HepG2 (cell line): ENCODE results near the gene SCAF8. TPM values are rescaled to one million over a fixed set of nuclear protein-coding genes. Genes with fewer than 3 reads are reported as not detected.
A peak's percentile ranks its signal among the peaks of the same experiment; 100 is the strongest.

Source experiments
- ARID2 ChIP-seq: sonication (generic); formaldehyde crosslinking; IDR thresholded peaks from 2 replicates; pipeline ENCODE4 v1.8.1; 2022; ENCODE audit warnings: mild to moderate bottlenecking, missing genetic modification reagents, borderline replicate concordance
- CBFB ChIP-seq: sonication (generic); formaldehyde crosslinking; IDR thresholded peaks from 2 replicates; pipeline ENCODE4 v1.4.0; 2020; ENCODE audit warnings: missing genetic modification reagents
- CBX2 ChIP-seq, 2 experiments: fragments of 200-600 bp in 1 of 2; sonication (generic); formaldehyde crosslinking in 1 of 2; IDR thresholded peaks; 2 replicates each; pipeline versions ENCODE4 v1.7.0 to v1.8.1; 2018 to 2022; ENCODE audit warnings: low read depth in 2 of 2, low read length in 1 of 2, mild to moderate bottlenecking in 1 of 2, missing genetic modification reagents in 1 of 2
- CHCHD3 ChIP-seq: sonication (generic); formaldehyde crosslinking; IDR thresholded peaks from 2 replicates; pipeline ENCODE4 v1.8.0; 2022; ENCODE audit warnings: mild to moderate bottlenecking, missing genetic modification reagents, moderate library complexity
- DMAP1 ChIP-seq: IDR thresholded peaks from 2 replicates; pipeline ENCODE4 v1.6.1; 2016
- EEA1 ChIP-seq: sonication (generic); formaldehyde crosslinking; IDR thresholded peaks from 2 replicates; pipeline ENCODE4 v1.5.1; 2020; ENCODE audit warnings: mild to moderate bottlenecking, missing genetic modification reagents, borderline replicate concordance
- FOXC1 ChIP-seq: sonication (generic); formaldehyde crosslinking; IDR thresholded peaks from 2 replicates; pipeline ENCODE4 v1.8.0; 2022; ENCODE audit warnings: mild to moderate bottlenecking, missing genetic modification reagents, borderline replicate concordance
- NCOA2 ChIP-seq: sonication (generic); formaldehyde crosslinking; IDR thresholded peaks from 2 replicates; pipeline ENCODE4 v1.8.0; 2022; ENCODE audit warnings: inconsistent platforms
- NR2F1 ChIP-seq, 2 experiments: fragments of 450-650 bp in 1 of 2; formaldehyde crosslinking in 1 of 2; IDR thresholded peaks; 2 replicates each; pipeline versions ENCODE4 v1.5.0 to v1.6.1; 2016 to 2020; ENCODE audit warnings: mild to moderate bottlenecking in 1 of 2, missing compliant biosample characterization in 1 of 2, missing genetic modification reagents in 1 of 2, moderate library complexity in 1 of 2
- TCF7 ChIP-seq: sonication (generic); IDR thresholded peaks from 2 replicates; pipeline ENCODE4 v1.6.1; 2016; ENCODE audit warnings: antibody characterized with exemption, low read depth
- YY1 ChIP-seq: IDR thresholded peaks from 2 replicates; pipeline ENCODE4 v1.6.1; 2011; ENCODE audit warnings: low read length, low read depth, moderate library complexity, mild to moderate bottlenecking; ENCODE audit not compliant: insufficient read depth, insufficient replicate concordance
- ZNF350 ChIP-seq: sonication (generic); formaldehyde crosslinking; IDR thresholded peaks from 2 replicates; pipeline ENCODE4 v1.4.0; 2020; ENCODE audit warnings: mild to moderate bottlenecking, low read depth, missing genetic modification reagents, borderline replicate concordance
- ZNF724P ChIP-seq: sonication (generic); formaldehyde crosslinking; IDR thresholded peaks from 2 replicates; pipeline ENCODE4 v1.8.0; 2022; ENCODE audit warnings: missing genetic modification reagents, borderline replicate concordance
- ZNF780A ChIP-seq: sonication (generic); formaldehyde crosslinking; IDR thresholded peaks from 2 replicates; pipeline ENCODE4 v1.8.0; 2022; ENCODE audit warnings: mild to moderate bottlenecking, missing genetic modification reagents, moderate library complexity
- polyA plus RNA-seq, 8 experiments: library from polyadenylated mRNA; depleted of rRNA in 3 of 8; stranded (reverse) in 7 of 8; unstranded in 1 of 8; fragments of >200 nt; fragmentation: Illumina TruSeq in 4 of 8; extraction: Trizol in 4 of 8; gene quantifications; 2 replicates each; pipeline versions ENCODE4 v1.2.1 to v1.2.3, GENCODE V29; 2011 to 2016; ENCODE audit warnings: low read depth in 4 of 8, missing spikeins in 1 of 8, mixed read lengths in 1 of 8; ENCODE audit not compliant: insufficient read depth in 1 of 8
- total RNA-seq, 5 experiments: library from RNA; depleted of rRNA; stranded (reverse); fragments of >200 nt; fragmentation: Illumina TruSeq; extraction: Trizol; gene quantifications; 2 replicates each; pipeline ENCODE4 v1.2.3, GENCODE V29; 2016; ENCODE audit warnings: low read depth in 1 of 5
- TF ChIP-seq, protein P1 (sequence below): sonication (generic); formaldehyde crosslinking; IDR thresholded peaks from 2 replicates; pipeline ENCODE4 v1.5.0; 2020; ENCODE audit warnings: mild to moderate bottlenecking, missing genetic modification reagents
- TF ChIP-seq, protein P2 (sequence below): sonication (generic); formaldehyde crosslinking; IDR thresholded peaks from 2 replicates; pipeline ENCODE4 v1.8.1; 2023; ENCODE audit warnings: missing genetic modification reagents, inconsistent platforms, borderline replicate concordance
- TF ChIP-seq, protein P3 (sequence below): sonication (generic); formaldehyde crosslinking; conservative IDR thresholded peaks from 2 replicates; pipeline ENCODE4 v1.4.0; 2020; ENCODE audit warnings: missing genetic modification reagents
- TF ChIP-seq, protein P4 (sequence below): sonication (generic); formaldehyde crosslinking; IDR thresholded peaks from 2 replicates; pipeline ENCODE4 v1.4.0; 2020; ENCODE audit warnings: missing genetic modification reagents
- TF ChIP-seq, protein P5 (sequence below): sonication (generic); formaldehyde crosslinking; IDR thresholded peaks from 2 replicates; pipeline ENCODE4 v1.4.0; 2020; ENCODE audit warnings: mild to moderate bottlenecking, missing genetic modification reagents
- TF ChIP-seq, protein P6 (sequence below): IDR thresholded peaks from 2 replicates; pipeline ENCODE4 v1.6.1; 2016; ENCODE audit warnings: missing compliant biosample characterization, missing genetic modification reagents, borderline replicate concordance

SCAF8 gene
- total and polyA plus RNA-seq, 2 of the 13 experiments (the other 11 are each of a cell fraction or from before 2014, with no cell fraction given), result 15.3 to 40.8 TPM

DNA sequence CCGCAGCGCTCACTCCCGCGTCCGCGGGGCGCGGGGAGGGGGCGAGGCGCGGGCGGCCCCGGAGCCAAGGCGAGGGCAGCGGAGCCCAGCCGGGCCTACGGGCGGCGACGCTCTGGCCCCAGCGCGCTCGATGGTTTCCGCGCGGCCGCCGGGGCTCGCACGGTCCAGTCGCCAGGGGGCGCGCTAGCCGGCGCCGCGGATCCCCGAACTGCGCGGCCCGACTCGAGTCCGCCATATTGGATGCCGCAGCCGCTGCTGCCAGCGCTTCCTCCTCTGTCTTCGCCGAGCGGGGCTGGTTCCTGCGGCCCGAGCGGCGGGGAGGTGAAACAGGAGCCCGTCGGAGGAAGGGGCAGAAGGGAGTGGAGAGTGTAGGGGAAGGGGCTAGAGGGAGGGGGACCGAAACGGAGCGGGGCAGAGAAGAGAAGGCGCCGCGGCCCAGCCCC, at the start of gene SCAF8 (continued):
- TF ChIP-seq, protein P1, sequence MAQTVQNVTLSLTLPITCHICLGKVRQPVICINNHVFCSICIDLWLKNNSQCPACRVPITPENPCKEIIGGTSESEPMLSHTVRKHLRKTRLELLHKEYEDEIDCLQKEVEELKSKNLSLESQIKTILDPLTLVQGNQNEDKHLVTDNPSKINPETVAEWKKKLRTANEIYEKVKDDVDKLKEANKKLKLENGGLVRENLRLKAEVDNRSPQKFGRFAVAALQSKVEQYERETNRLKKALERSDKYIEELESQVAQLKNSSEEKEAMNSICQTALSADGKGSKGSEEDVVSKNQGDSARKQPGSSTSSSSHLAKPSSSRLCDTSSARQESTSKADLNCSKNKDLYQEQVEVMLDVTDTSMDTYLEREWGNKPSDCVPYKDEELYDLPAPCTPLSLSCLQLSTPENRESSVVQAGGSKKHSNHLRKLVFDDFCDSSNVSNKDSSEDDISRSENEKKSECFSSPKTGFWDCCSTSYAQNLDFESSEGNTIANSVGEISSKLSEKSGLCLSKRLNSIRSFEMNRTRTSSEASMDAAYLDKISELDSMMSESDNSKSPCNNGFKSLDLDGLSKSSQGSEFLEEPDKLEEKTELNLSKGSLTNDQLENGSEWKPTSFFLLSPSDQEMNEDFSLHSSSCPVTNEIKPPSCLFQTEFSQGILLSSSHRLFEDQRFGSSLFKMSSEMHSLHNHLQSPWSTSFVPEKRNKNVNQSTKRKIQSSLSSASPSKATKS (CRISPR knock-in tag), result no peak; the same call in 1 of the 2 replicates
- TF ChIP-seq, protein P2, sequence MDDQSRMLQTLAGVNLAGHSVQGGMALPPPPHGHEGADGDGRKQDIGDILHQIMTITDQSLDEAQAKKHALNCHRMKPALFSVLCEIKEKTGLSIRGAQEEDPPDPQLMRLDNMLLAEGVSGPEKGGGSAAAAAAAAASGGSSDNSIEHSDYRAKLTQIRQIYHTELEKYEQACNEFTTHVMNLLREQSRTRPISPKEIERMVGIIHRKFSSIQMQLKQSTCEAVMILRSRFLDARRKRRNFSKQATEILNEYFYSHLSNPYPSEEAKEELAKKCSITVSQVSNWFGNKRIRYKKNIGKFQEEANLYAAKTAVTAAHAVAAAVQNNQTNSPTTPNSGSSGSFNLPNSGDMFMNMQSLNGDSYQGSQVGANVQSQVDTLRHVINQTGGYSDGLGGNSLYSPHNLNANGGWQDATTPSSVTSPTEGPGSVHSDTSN (CRISPR knock-in tag), result no peak
- no peak; the same call in 1 of the 2 replicates for TF ChIP-seq TCF7
- TF ChIP-seq FOXC1 (CRISPR knock-in tag), result no peak
- TF ChIP-seq YY1, result peak; percentile 97
- TF ChIP-seq EEA1 (CRISPR knock-in tag), result no peak; the same call in 1 of the 2 replicates
- TF ChIP-seq, protein P3, sequence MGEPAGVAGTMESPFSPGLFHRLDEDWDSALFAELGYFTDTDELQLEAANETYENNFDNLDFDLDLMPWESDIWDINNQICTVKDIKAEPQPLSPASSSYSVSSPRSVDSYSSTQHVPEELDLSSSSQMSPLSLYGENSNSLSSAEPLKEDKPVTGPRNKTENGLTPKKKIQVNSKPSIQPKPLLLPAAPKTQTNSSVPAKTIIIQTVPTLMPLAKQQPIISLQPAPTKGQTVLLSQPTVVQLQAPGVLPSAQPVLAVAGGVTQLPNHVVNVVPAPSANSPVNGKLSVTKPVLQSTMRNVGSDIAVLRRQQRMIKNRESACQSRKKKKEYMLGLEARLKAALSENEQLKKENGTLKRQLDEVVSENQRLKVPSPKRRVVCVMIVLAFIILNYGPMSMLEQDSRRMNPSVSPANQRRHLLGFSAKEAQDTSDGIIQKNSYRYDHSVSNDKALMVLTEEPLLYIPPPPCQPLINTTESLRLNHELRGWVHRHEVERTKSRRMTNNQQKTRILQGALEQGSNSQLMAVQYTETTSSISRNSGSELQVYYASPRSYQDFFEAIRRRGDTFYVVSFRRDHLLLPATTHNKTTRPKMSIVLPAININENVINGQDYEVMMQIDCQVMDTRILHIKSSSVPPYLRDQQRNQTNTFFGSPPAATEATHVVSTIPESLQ (CRISPR knock-in tag), result 0 out of 2 replicates have a peak, but pooled peaks have one; percentile 69
- peak; percentile 27; the same call in 1 of the 2 replicates for TF ChIP-seq DMAP1 (CRISPR knock-in tag)
- no peak for TF ChIP-seq CBX2 (IDR thresholded peaks at IDR 0.05; ENCODE audit: low read depth, low read length)
- TF ChIP-seq CBX2 (CRISPR knock-in tag; IDR thresholded peaks at IDR 0.05; ENCODE audit: low read depth), result no peak
- TF ChIP-seq ARID2 (CRISPR knock-in tag), result no peak
- no peak for TF ChIP-seq ZNF350
- TF ChIP-seq CBFB (CRISPR knock-in tag), result 0 out of 2 replicates have a peak, but pooled peaks have one; percentile 25
- no peak for TF ChIP-seq CHCHD3 (CRISPR knock-in tag)
- TF ChIP-seq, protein P4, sequence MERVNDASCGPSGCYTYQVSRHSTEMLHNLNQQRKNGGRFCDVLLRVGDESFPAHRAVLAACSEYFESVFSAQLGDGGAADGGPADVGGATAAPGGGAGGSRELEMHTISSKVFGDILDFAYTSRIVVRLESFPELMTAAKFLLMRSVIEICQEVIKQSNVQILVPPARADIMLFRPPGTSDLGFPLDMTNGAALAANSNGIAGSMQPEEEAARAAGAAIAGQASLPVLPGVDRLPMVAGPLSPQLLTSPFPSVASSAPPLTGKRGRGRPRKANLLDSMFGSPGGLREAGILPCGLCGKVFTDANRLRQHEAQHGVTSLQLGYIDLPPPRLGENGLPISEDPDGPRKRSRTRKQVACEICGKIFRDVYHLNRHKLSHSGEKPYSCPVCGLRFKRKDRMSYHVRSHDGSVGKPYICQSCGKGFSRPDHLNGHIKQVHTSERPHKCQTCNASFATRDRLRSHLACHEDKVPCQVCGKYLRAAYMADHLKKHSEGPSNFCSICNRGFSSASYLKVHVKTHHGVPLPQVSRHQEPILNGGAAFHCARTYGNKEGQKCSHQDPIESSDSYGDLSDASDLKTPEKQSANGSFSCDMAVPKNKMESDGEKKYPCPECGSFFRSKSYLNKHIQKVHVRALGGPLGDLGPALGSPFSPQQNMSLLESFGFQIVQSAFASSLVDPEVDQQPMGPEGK, result peak; percentile 43; the same call in 1 of the 2 replicates
- no peak for TF ChIP-seq ZNF724P
- TF ChIP-seq ZNF780A (CRISPR knock-in tag), result no peak
- TF ChIP-seq NCOA2, result no peak
- TF ChIP-seq NR2F1 (CRISPR knock-in tag; IDR thresholded peaks at IDR 0.05), result no peak
- TF ChIP-seq, protein P5, sequence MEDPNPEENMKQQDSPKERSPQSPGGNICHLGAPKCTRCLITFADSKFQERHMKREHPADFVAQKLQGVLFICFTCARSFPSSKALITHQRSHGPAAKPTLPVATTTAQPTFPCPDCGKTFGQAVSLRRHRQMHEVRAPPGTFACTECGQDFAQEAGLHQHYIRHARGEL (CRISPR knock-in tag), result 0 out of 2 replicates have a peak, but pooled peaks have one; percentile 38
- TF ChIP-seq, protein P6, sequence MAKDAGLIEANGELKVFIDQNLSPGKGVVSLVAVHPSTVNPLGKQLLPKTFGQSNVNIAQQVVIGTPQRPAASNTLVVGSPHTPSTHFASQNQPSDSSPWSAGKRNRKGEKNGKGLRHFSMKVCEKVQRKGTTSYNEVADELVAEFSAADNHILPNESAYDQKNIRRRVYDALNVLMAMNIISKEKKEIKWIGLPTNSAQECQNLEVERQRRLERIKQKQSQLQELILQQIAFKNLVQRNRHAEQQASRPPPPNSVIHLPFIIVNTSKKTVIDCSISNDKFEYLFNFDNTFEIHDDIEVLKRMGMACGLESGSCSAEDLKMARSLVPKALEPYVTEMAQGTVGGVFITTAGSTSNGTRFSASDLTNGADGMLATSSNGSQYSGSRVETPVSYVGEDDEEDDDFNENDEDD, result peak; percentile 70
